Stimulated activated memory B cell treated with anti-CD40 and anti-IgM and Interleukin-4, amounts not matched to agents 10 μg/mL and 1 μg/mL and 100 μg/mL, for 72 hours (primary cell): ENCODE measurements around the gene HBG2.
"Not testable (repeated sequence)": the region's sequence is repeated elsewhere in the genome, so short reads cannot be mapped to it uniquely, and the experiment has no call there.

ENCODE experiments used
- ATAC-seq: fragments of 150-1000 bp; cut with Tn5 transposase; 2 replicates; pipeline ENCODE4 v1.10.0; 2021
- H3K27ac Mint-ChIP-seq: one replicate; pipeline ENCODE4 v1.8.0; 2022; ENCODE audit warnings: mild to moderate bottlenecking, mixed read lengths
- H3K27me3 Mint-ChIP-seq: one replicate; pipeline ENCODE4 v1.8.0; 2022; ENCODE audit warnings: mixed read lengths
- H3K36me3 Mint-ChIP-seq: one replicate; pipeline ENCODE4 v1.8.0; 2022; ENCODE audit warnings: mixed read lengths
- H3K4me1 Mint-ChIP-seq: one replicate; pipeline ENCODE4 v1.8.0; 2022; ENCODE audit warnings: mixed read lengths
- H3K4me3 Mint-ChIP-seq: one replicate; pipeline ENCODE4 v1.8.0; 2022; ENCODE audit warnings: mild to moderate bottlenecking, moderate library complexity, mixed read lengths
- H3K9me3 Mint-ChIP-seq: one replicate; pipeline ENCODE4 v1.8.0; 2022; ENCODE audit warnings: mixed read lengths

Gene HBG2

GRCh38 chr11:5269715-5270147 is 15.2 kb upstream of the HBG2 start, which contains the start of gene HBE1:
TSS of gene HBE1 (minus strand) at chr11:5269945. CDS start at chr11:5269890, 55 bp downstream.
- no peaks in the 10 kb centered on the region for H3K36me3 Mint-ChIP-seq
- no peak for ATAC-seq
- H3K4me1 Mint-ChIP-seq: no peaks in the 10 kb centered on the region
- H3K4me3 Mint-ChIP-seq: no peak within 1 kb of the TSS
- H3K9me3 Mint-ChIP-seq: no peaks in the 10 kb centered on the region
- no peak within 1 kb of the TSS for H3K27ac Mint-ChIP-seq
- H3K27me3 Mint-ChIP-seq: peaks cover 12% of the 10 kb centered on the region

GRCh38 chr11:5267033-5267563 is 12.5 kb upstream of the HBG2 start:
- no peaks in the 10 kb centered on the region for H3K9me3 Mint-ChIP-seq

GRCh38 chr11:5266609-5267008 is 12.0 kb upstream of the HBG2 start:
- no peak overlapping the region for H3K27ac Mint-ChIP-seq
- H3K4me3 Mint-ChIP-seq: no peak overlapping the region
- H3K9me3 Mint-ChIP-seq: no peaks in the 10 kb centered on the region
- no peaks in the 10 kb centered on the region for H3K4me1 Mint-ChIP-seq
- H3K36me3 Mint-ChIP-seq: no peaks in the 10 kb centered on the region
- ATAC-seq: no peak
- H3K27me3 Mint-ChIP-seq: peaks cover 7% of the 10 kb centered on the region

More at GRCh38 chr11:5267033-5267563, 12.5 kb upstream of the HBG2 start:
- H3K27me3 Mint-ChIP-seq: peaks cover 11% of the 10 kb centered on the region
- no peak overlapping the region for H3K27ac Mint-ChIP-seq
- no peak overlapping the region for H3K4me3 Mint-ChIP-seq
- ATAC-seq: no peak
- H3K4me1 Mint-ChIP-seq: no peaks in the 10 kb centered on the region
- no peaks in the 10 kb centered on the region for H3K36me3 Mint-ChIP-seq

GRCh38 chr11:5265832-5266231 is 11.3 kb upstream of the HBG2 start:
- no peak for ATAC-seq
- Mint-ChIP-seq H3K36me3 (no peaks in the 10 kb centered on the region), H3K4me1 (no peaks in the 10 kb centered on the region), H3K27ac (no peak overlapping the region), H3K4me3 (no peak overlapping the region), H3K27me3 (no peaks in the 10 kb centered on the region), H3K9me3 (no peaks in the 10 kb centered on the region)

GRCh38 chr11:5258543-5259262 is 4.1 kb upstream of the HBG2 start:
- Mint-ChIP-seq H3K4me3 (no peak overlapping the region), H3K9me3 (peaks cover 2% of the 10 kb centered on the region), H3K27ac (no peak overlapping the region), H3K27me3 (no peaks in the 10 kb centered on the region), H3K4me1 (no peaks in the 10 kb centered on the region), H3K36me3 (no peaks in the 10 kb centered on the region)
- no peak for ATAC-seq

- Mint-ChIP-seq H3K36me3 (no peaks in the 10 kb centered on the region), H3K27me3 (no peaks in the 10 kb centered on the region), H3K4me3 (no peak overlapping the region), H3K9me3 (peaks cover 2% of the 10 kb centered on the region), H3K4me1 (no peaks in the 10 kb centered on the region), H3K27ac (no peak overlapping the region)
- ATAC-seq: no peak
These were observed 2.7 kb upstream of the HBG2 start for GRCh38 chr11:5257296-5257695.

GRCh38 chr11:5254023-5254422 is 558 bp downstream of the HBG2 start:
- H3K36me3 Mint-ChIP-seq, H3K4me3 Mint-ChIP-seq, ATAC-seq, H3K27me3 Mint-ChIP-seq, H3K4me1 Mint-ChIP-seq, H3K9me3 Mint-ChIP-seq, H3K27ac Mint-ChIP-seq: not testable (repeated sequence)

- not testable (repeated sequence) for H3K27me3 Mint-ChIP-seq, ATAC-seq, H3K36me3 Mint-ChIP-seq, H3K9me3 Mint-ChIP-seq, H3K27ac Mint-ChIP-seq, H3K4me1 Mint-ChIP-seq, H3K4me3 Mint-ChIP-seq
These were observed 1.1 kb downstream of the HBG2 start for GRCh38 chr11:5253440-5253839.

- Mint-ChIP-seq H3K36me3 (no peaks in the 10 kb centered on the region), H3K27me3 (peaks cover 6% of the 10 kb centered on the region), H3K27ac (no peak overlapping the region), H3K4me3 (no peak overlapping the region), H3K4me1 (no peaks in the 10 kb centered on the region), H3K9me3 (no peaks in the 10 kb centered on the region)
- no peak for ATAC-seq
These were observed 1.7 kb downstream of the HBG2 start for GRCh38 chr11:5252919-5253265.

- no peaks in the 10 kb centered on the region for H3K9me3 Mint-ChIP-seq
- no peaks in the 10 kb centered on the region for H3K4me1 Mint-ChIP-seq
- ATAC-seq: no peak
- no peaks in the 10 kb centered on the region for H3K36me3 Mint-ChIP-seq
- H3K27ac Mint-ChIP-seq: no peak overlapping the region
- H3K27me3 Mint-ChIP-seq: peaks cover 6% of the 10 kb centered on the region
- no peak overlapping the region for H3K4me3 Mint-ChIP-seq
These were observed 2.2 kb downstream of the HBG2 start for GRCh38 chr11:5252192-5252918.

- Mint-ChIP-seq H3K9me3 (no peaks in the 10 kb centered on the region), H3K4me1 (no peaks in the 10 kb centered on the region), H3K36me3 (no peaks in the 10 kb centered on the region), H3K4me3 (no peak overlapping the region), H3K27ac (no peak overlapping the region), H3K27me3 (peaks cover 6% of the 10 kb centered on the region)
- no peak for ATAC-seq
These were observed 2.8 kb downstream of the HBG2 start for GRCh38 chr11:5251746-5252145.

- no peak overlapping the region for H3K27ac Mint-ChIP-seq
- no peak for ATAC-seq
- H3K36me3 Mint-ChIP-seq: no peaks in the 10 kb centered on the region
- H3K4me1 Mint-ChIP-seq: no peaks in the 10 kb centered on the region
- peaks cover 9% of the 10 kb centered on the region for H3K27me3 Mint-ChIP-seq
- H3K9me3 Mint-ChIP-seq: no peaks in the 10 kb centered on the region
- H3K4me3 Mint-ChIP-seq: no peak overlapping the region
These were observed 3.9 kb downstream of the HBG2 start for GRCh38 chr11:5250543-5251204.

GRCh38 chr11:5249807-5250396 is 4.7 kb downstream of the HBG2 start, which contains the start of gene HBG1:
TSS of gene HBG1 (minus strand) at chr11:5249857. CDS start at chr11:5249804, 53 bp downstream.
- not testable (repeated sequence) for H3K4me3 Mint-ChIP-seq, H3K36me3 Mint-ChIP-seq, H3K4me1 Mint-ChIP-seq, H3K27ac Mint-ChIP-seq, H3K9me3 Mint-ChIP-seq, ATAC-seq
- H3K27me3 Mint-ChIP-seq: peaks cover 16% of the 10 kb centered on the region

- H3K4me1 Mint-ChIP-seq, H3K4me3 Mint-ChIP-seq, H3K36me3 Mint-ChIP-seq, H3K27ac Mint-ChIP-seq, H3K9me3 Mint-ChIP-seq, ATAC-seq: not testable (repeated sequence)
- H3K27me3 Mint-ChIP-seq: peaks cover 16% of the 10 kb centered on the region
These were observed 6.1 kb downstream of the HBG2 start for GRCh38 chr11:5248498-5248897.
